Measurements from ENCODE around the gene PLBD2.

The PLBD2 gene

GRCh38 chr12:113315358-113315757 is 43.0 kb upstream of the PLBD2 start:
- Histone ChIP-seq H3F3A (ENCODE audit: insufficient read depth) (no peaks in the 10 kb centered on the region), H4K20me1 (ENCODE audit: low read depth, low read length) (no peaks in the 10 kb centered on the region), H3K9ac (ENCODE audit: low read length) (no peak overlapping the region), H2AFZ (ENCODE audit: low read depth, low read length, severe bottlenecking) (no peak overlapping the region), H3K79me2 (ENCODE audit: insufficient read depth, low read length) (no peaks in the 10 kb centered on the region), H3K36me3 (ENCODE audit: low read length) (peaks cover 5% of the 10 kb centered on the region; the same call in 1 of the 2 replicates), H3K9me3 (ENCODE audit: insufficient read depth, low read length) (no peaks in the 10 kb centered on the region), H3K4me3 (ENCODE audit: insufficient read depth, low read length, poor library complexity, severe bottlenecking) (no peak overlapping the region), H3K4me2 (ENCODE audit: low read depth, low read length, poor library complexity, severe bottlenecking) (no peak overlapping the region), H3K27me3 (ENCODE audit: low read length) (no peaks in the 10 kb centered on the region), H3K9me2 (replicated peaks; ENCODE audit: insufficient read depth, low read length) (no peaks in the 10 kb centered on the region), H3K27ac (ENCODE audit: low read depth, low read length) (no peak overlapping the region)
- TF ChIP-seq CTCF (IDR thresholded peaks at IDR 0.05; ENCODE audit: insufficient read depth, low read length, poor library complexity, severe bottlenecking) (no peak), EZH2phosphoT487 (conservative IDR thresholded peaks at IDR 0.05; ENCODE audit: low read length) (no peak)

GRCh38 chr12:113316155-113316554 is 42.2 kb upstream of the PLBD2 start:
- TF ChIP-seq EZH2phosphoT487 (conservative IDR thresholded peaks at IDR 0.05; ENCODE audit: low read length) (no peak), CTCF (IDR thresholded peaks at IDR 0.05; ENCODE audit: insufficient read depth, low read length, poor library complexity, severe bottlenecking) (no peak)
- Histone ChIP-seq H2AFZ (ENCODE audit: low read depth, low read length, severe bottlenecking) (no peak overlapping the region), H3K36me3 (ENCODE audit: low read length) (peaks cover 5% of the 10 kb centered on the region; the same call in 1 of the 2 replicates), H3K27me3 (ENCODE audit: low read length) (no peaks in the 10 kb centered on the region), H4K20me1 (ENCODE audit: low read depth, low read length) (no peaks in the 10 kb centered on the region), H3K9me2 (replicated peaks; ENCODE audit: insufficient read depth, low read length) (no peaks in the 10 kb centered on the region), H3K4me2 (ENCODE audit: low read depth, low read length, poor library complexity, severe bottlenecking) (no peak overlapping the region), H3F3A (ENCODE audit: insufficient read depth) (no peaks in the 10 kb centered on the region), H3K79me2 (ENCODE audit: insufficient read depth, low read length) (no peaks in the 10 kb centered on the region), H3K9ac (ENCODE audit: low read length) (no peak overlapping the region), H3K27ac (ENCODE audit: low read depth, low read length) (no peak overlapping the region), H3K4me3 (ENCODE audit: insufficient read depth, low read length, poor library complexity, severe bottlenecking) (no peak overlapping the region), H3K9me3 (ENCODE audit: insufficient read depth, low read length) (no peaks in the 10 kb centered on the region)

GRCh38 chr12:113317122-113317521 is 41.3 kb upstream of the PLBD2 start:
- Histone ChIP-seq H3K36me3 (ENCODE audit: low read length) (peaks cover 5% of the 10 kb centered on the region; the same call in 1 of the 2 replicates), H4K20me1 (ENCODE audit: low read depth, low read length) (no peaks in the 10 kb centered on the region), H3K79me2 (ENCODE audit: insufficient read depth, low read length) (no peaks in the 10 kb centered on the region), H2AFZ (ENCODE audit: low read depth, low read length, severe bottlenecking) (no peak overlapping the region), H3K27ac (ENCODE audit: low read depth, low read length) (no peak overlapping the region), H3K9me3 (ENCODE audit: insufficient read depth, low read length) (no peaks in the 10 kb centered on the region), H3K4me3 (ENCODE audit: insufficient read depth, low read length, poor library complexity, severe bottlenecking) (no peak overlapping the region), H3K4me2 (ENCODE audit: low read depth, low read length, poor library complexity, severe bottlenecking) (no peak overlapping the region), H3K27me3 (ENCODE audit: low read length) (no peaks in the 10 kb centered on the region), H3K9ac (ENCODE audit: low read length) (no peak overlapping the region), H3K9me2 (replicated peaks; ENCODE audit: insufficient read depth, low read length) (no peaks in the 10 kb centered on the region), H3F3A (ENCODE audit: insufficient read depth) (no peaks in the 10 kb centered on the region)
- TF ChIP-seq EZH2phosphoT487 (conservative IDR thresholded peaks at IDR 0.05; ENCODE audit: low read length) (no peak), CTCF (IDR thresholded peaks at IDR 0.05; ENCODE audit: insufficient read depth, low read length, poor library complexity, severe bottlenecking) (no peak)
